K562 (cell line): Measurements from ENCODE around the gene RNF224. TPM values are rescaled to one million over a fixed set of nuclear protein-coding genes. Genes with fewer than 3 reads are reported as not detected.

Experiments
- ADNP ChIP-seq: fragments of 200-800 bp; sonication (Bioruptor generic); IDR thresholded peaks from 2 replicates; pipeline ENCODE4 v1.6.1; 2016; ENCODE audit warnings: missing genetic modification characterization, missing compliant biosample characterization
- BMI1 ChIP-seq: fragments of 150-350 bp; IDR thresholded peaks from 2 replicates; pipeline ENCODE4 v1.6.1; 2014; ENCODE audit warnings: low read length
- CBFA2T3 ChIP-seq: fragments of 450-650 bp; IDR thresholded peaks from 2 replicates; pipeline ENCODE4 v1.6.1; 2017
- CEBPG ChIP-seq, 3 experiments: fragments of 200-800 bp in 1 of 3; sonication (Bioruptor generic) in 1 of 3; sonication (generic) in 1 of 3; formaldehyde crosslinking in 1 of 3; IDR thresholded peaks in 2 of 3; conservative IDR thresholded peaks in 1 of 3; 2 replicates each; pipeline versions ENCODE4 v1.6.1 to v1.8.0; 2016 to 2022; ENCODE audit warnings: missing compliant biosample characterization in 2 of 3, missing genetic modification characterization in 2 of 3, mild to moderate bottlenecking in 1 of 3, missing genetic modification reagents in 1 of 3
- CHCHD3 ChIP-seq: fragments of 250-450 bp; sonication (Bioruptor Pico); IDR thresholded peaks from 2 replicates; pipeline ENCODE4 v2.1.2; 2022; ENCODE audit warnings: mild to moderate bottlenecking
- CTBP1 ChIP-seq: fragments of 450-650 bp; IDR thresholded peaks from 2 replicates; pipeline ENCODE4 v1.6.1; 2016; ENCODE audit warnings: borderline replicate concordance
- DNMT1 ChIP-seq: fragments of 450-650 bp; IDR thresholded peaks from 2 replicates; pipeline ENCODE4 v1.6.1; 2016; ENCODE audit warnings: antibody characterized with exemption, mild to moderate bottlenecking
- ELF1 ChIP-seq: fragments of 200-800 bp; sonication (Bioruptor generic); IDR thresholded peaks from 2 replicates; pipeline ENCODE4 v1.6.1; 2016; ENCODE audit warnings: missing genetic modification characterization, missing compliant biosample characterization
- EP300 ChIP-seq: IDR thresholded peaks from 2 replicates; pipeline ENCODE4 v1.6.1; 2012; ENCODE audit warnings: low read length, improper control_type of control experiment
- ETV5 ChIP-seq: sonication (generic); formaldehyde crosslinking; IDR thresholded peaks from 2 replicates; pipeline ENCODE4 v1.4.0; 2020; ENCODE audit warnings: low read depth, mild to moderate bottlenecking, missing genetic modification reagents
- HNRNPK ChIP-seq: fragments of 200-400 bp; formaldehyde crosslinking; IDR thresholded peaks from one replicate; pipeline ENCODE4 v1.6.1; 2018; ENCODE audit warnings: mild to moderate bottlenecking, low read depth, low read length; ENCODE audit not compliant: poor library complexity, severe bottlenecking
- MIER1 ChIP-seq: fragments of 450-650 bp; IDR thresholded peaks from 2 replicates; pipeline ENCODE4 v1.6.1; 2016; ENCODE audit warnings: antibody characterized with exemption, mild to moderate bottlenecking, low read depth
- MLX ChIP-seq, 2 experiments: fragments of 450-650 bp in 1 of 2; sonication (generic) in 1 of 2; formaldehyde crosslinking; conservative IDR thresholded peaks; 2 replicates each; pipeline versions ENCODE4 v1.4.0 to v1.8.1; 2020 to 2022; ENCODE audit warnings: mild to moderate bottlenecking in 1 of 2, missing genetic modification reagents in 1 of 2
- MTA3 ChIP-seq: fragments of 450-650 bp; formaldehyde crosslinking; IDR thresholded peaks from 2 replicates; pipeline ENCODE4 v1.6.1; 2017; ENCODE audit warnings: mild to moderate bottlenecking, borderline replicate concordance
- MXD1 ChIP-seq: fragments of 250-450 bp; sonication (Bioruptor Pico); IDR thresholded peaks from 2 replicates; pipeline ENCODE4 v1.8.0; 2021; ENCODE audit warnings: borderline replicate concordance, mild to moderate bottlenecking, moderate library complexity; ENCODE audit not compliant: poor library complexity, severe bottlenecking
- NELFE ChIP-seq: IDR thresholded peaks from 2 replicates; pipeline ENCODE4 v1.6.1; 2011; ENCODE audit warnings: mild to moderate bottlenecking; ENCODE audit not compliant: insufficient read depth, insufficient read length
- PCBP2 ChIP-seq: fragments of 200-400 bp; formaldehyde crosslinking; IDR thresholded peaks from 2 replicates; pipeline ENCODE4 v1.6.1; 2018; ENCODE audit warnings: low read length, low read depth, mild to moderate bottlenecking, moderate library complexity; ENCODE audit not compliant: poor library complexity, severe bottlenecking
- RB1 ChIP-seq: fragments of 450-650 bp; IDR thresholded peaks from 2 replicates; pipeline ENCODE4 v1.6.1; 2017; ENCODE audit warnings: low read depth, mild to moderate bottlenecking
- RFX7 ChIP-seq: fragments of 250-450 bp; sonication (Bioruptor Pico); IDR thresholded peaks from 2 replicates; pipeline ENCODE4 v1.5.1; 2021; ENCODE audit warnings: mild to moderate bottlenecking
- SMARCE1 ChIP-seq: fragments of 450-650 bp; IDR thresholded peaks from 2 replicates; pipeline ENCODE4 v1.7.1; 2016; ENCODE audit warnings: mild to moderate bottlenecking
- TOE1 ChIP-seq, 2 experiments: fragments of 450-650 bp in 1 of 2; sonication (generic) in 1 of 2; formaldehyde crosslinking in 1 of 2; IDR thresholded peaks; 2 replicates each; pipeline versions ENCODE4 v1.7.1 to v1.8.0; 2016 to 2022; ENCODE audit warnings: borderline replicate concordance in 2 of 2, mild to moderate bottlenecking in 2 of 2, antibody characterized with exemption in 1 of 2, inconsistent platforms in 1 of 2, low read depth in 1 of 2, missing genetic modification reagents in 1 of 2, moderate library complexity in 1 of 2
- U2AF2 ChIP-seq: fragments of 200-400 bp; formaldehyde crosslinking; optimal IDR thresholded peaks from 2 replicates; pipeline ENCODE3; 2017; ENCODE audit warnings: low read depth, mild to moderate bottlenecking, low read length
- ZFPM2 ChIP-seq: fragments of 250-450 bp; sonication (Bioruptor Pico); IDR thresholded peaks from 2 replicates; pipeline ENCODE4 v1.5.1; 2022; ENCODE audit warnings: mild to moderate bottlenecking
- ZNF354B ChIP-seq: fragments of 250-450 bp; sonication (Bioruptor Pico); IDR thresholded peaks from 2 replicates; pipeline ENCODE4 v1.4.0; 2020
- ZNF589 ChIP-seq: fragments of 200-800 bp; sonication (Bioruptor generic); IDR thresholded peaks from 2 replicates; pipeline ENCODE4 v1.6.1; 2016; ENCODE audit warnings: low read depth, missing genetic modification characterization, missing compliant biosample characterization
- ZNF655 ChIP-seq: fragments of 250-450 bp; sonication (Bioruptor Pico); IDR thresholded peaks from 2 replicates; pipeline ENCODE4 v1.5.0; 2021
- ZNF717 ChIP-seq: fragments of 250-450 bp; sonication (Bioruptor Pico); IDR thresholded peaks from 2 replicates; pipeline ENCODE4 v1.5.0; 2021
- polyA plus RNA-seq, 8 experiments: library from polyadenylated mRNA; depleted of rRNA in 4 of 8; stranded (reverse) in 5 of 8; unstranded in 3 of 8; fragments of >200 nt; fragmentation: Nextera tagmentation in 2 of 8; fragmentation: Illumina TruSeq in 1 of 8; extraction: Ambion mirVana in 2 of 8; extraction: Trizol in 1 of 8; gene quantifications; 2 replicates each; pipeline versions ENCODE4 v1.2.1 to v1.2.3, GENCODE V29; 2011 to 2014; ENCODE audit warnings: inconsistent platforms in 1 of 8, missing spikeins in 1 of 8
- total RNA-seq, 7 experiments: library from RNA; depleted of rRNA in 6 of 7; stranded (reverse); fragments of >200 nt in 6 of 7; fragmentation: Illumina TruSeq in 2 of 7; extraction: Trizol in 2 of 7; gene quantifications; 2 replicates each; pipeline versions ENCODE4 v1.2.1 to v1.2.3, GENCODE V29; 2011 to 2021; ENCODE audit warnings: low replicate concordance in 1 of 7
- TF ChIP-seq, protein P1 (sequence below): fragments of 250-450 bp; sonication (Bioruptor Pico); IDR thresholded peaks from 2 replicates; pipeline ENCODE4 v1.8.0; 2021; ENCODE audit warnings: moderate library complexity, mild to moderate bottlenecking, inconsistent platforms

Gene RNF224
- total and polyA plus RNA-seq, 9 of the 15 experiments (the other 6 are each of a cell fraction or from before 2014, with no cell fraction given), result not detected

- TF ChIP-seq RFX7, result no peak
- TF ChIP-seq DNMT1, result no peak
- peak; percentile 95 for TF ChIP-seq CTBP1
- TF ChIP-seq SMARCE1, result no peak
- no peak for TF ChIP-seq CBFA2T3
- no peak for TF ChIP-seq PCBP2
- no peak for TF ChIP-seq ZFPM2 (CRISPR knock-in tag)
- TF ChIP-seq ZNF717 (CRISPR knock-in tag), result no peak
- no peak for TF ChIP-seq BMI1
- TF ChIP-seq CEBPG (CRISPR knock-in tag; IDR thresholded peaks at IDR 0.05), result no peak
- no peak for TF ChIP-seq CEBPG (tag; conservative IDR thresholded peaks at IDR 0.05 in 1 of 2, IDR thresholded peaks at IDR 0.05 in 1 of 2)
- no peak for TF ChIP-seq HNRNPK
- no peak for TF ChIP-seq ADNP (tag)
- no peak; the same call in none of the 2 replicates for TF ChIP-seq EP300
- TF ChIP-seq TOE1 (IDR thresholded peaks at IDR 0.05; ENCODE audit: borderline replicate concordance), result no peak
- TF ChIP-seq TOE1 (CRISPR knock-in tag; IDR thresholded peaks at IDR 0.05; ENCODE audit: borderline replicate concordance, low read depth), result 0 out of 2 replicates have a peak, but pooled peaks have one; percentile 74
- TF ChIP-seq ELF1, result no peak
- no peak for TF ChIP-seq ETV5 (CRISPR knock-in tag)
- no peak for TF ChIP-seq ZNF589 (CRISPR knock-in tag)
- peak; percentile 75 for TF ChIP-seq NELFE
- no peak for TF ChIP-seq U2AF2
- TF ChIP-seq RB1, result peak; percentile 94
- TF ChIP-seq ZNF354B (CRISPR knock-in tag), result no peak
- no peak for TF ChIP-seq ZNF655
- no peak for TF ChIP-seq MIER1
- TF ChIP-seq, protein P1, sequence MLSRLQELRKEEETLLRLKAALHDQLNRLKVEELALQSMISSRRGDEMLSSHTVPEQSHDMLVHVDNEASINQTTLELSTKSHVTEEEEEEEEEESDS (CRISPR knock-in tag), result no peak
- peak; percentile 100 for TF ChIP-seq MTA3
- TF ChIP-seq CHCHD3 (CRISPR knock-in tag), result 0 out of 2 replicates have a peak, but pooled peaks have one; percentile 74
- 0 out of 4 replicates have a peak, but pooled peaks of 1 of the 2 experiments have one; percentile 78 for TF ChIP-seq MLX (CRISPR knock-in tag; conservative IDR thresholded peaks at IDR 0.05)
- TF ChIP-seq MXD1, result no peak
These were observed 13.7 kb downstream of the RNF224 start, which contains the start of gene TUBB4B (continued) for GRCh38 chr9:137240841-137241489.
